Endodermal cell (in vitro differentiated cells): ENCODE data around the gene MIEF1. TPM values are rescaled to one million over a fixed set of nuclear protein-coding genes. Genes with fewer than 3 reads are reported as not detected.

Experiments
- DNase-seq: peaks from one replicate; pipeline ENCODE4 v3.0.0-alpha.2; 2017
- H3K27ac ChIP-seq: 2 replicates; pipeline ENCODE4 v1.5.1; 2013; ENCODE audit warnings: mild to moderate bottlenecking, low read depth, low read length, moderate library complexity
- H3K27me3 ChIP-seq: 2 replicates; pipeline ENCODE4 v1.6.1; 2013; ENCODE audit warnings: mild to moderate bottlenecking, low read length, moderate library complexity; ENCODE audit not compliant: insufficient read depth, control insufficient read depth, poor library complexity, severe bottlenecking
- H3K36me3 ChIP-seq: 2 replicates; pipeline ENCODE4 v1.7.0; 2013; ENCODE audit warnings: mild to moderate bottlenecking, low read length, moderate library complexity; ENCODE audit not compliant: control insufficient read depth, insufficient read depth
- H3K4me1 ChIP-seq: one replicate; pipeline ENCODE4 v1.7.0; 2013; ENCODE audit warnings: low read length; ENCODE audit not compliant: control insufficient read depth, insufficient read depth
- H3K4me3 ChIP-seq: 2 replicates; pipeline ENCODE4 v1.5.1; 2013; ENCODE audit warnings: mild to moderate bottlenecking, low read length, moderate library complexity
- H3K9ac ChIP-seq: 2 replicates; pipeline ENCODE4 v1.6.1; 2013; ENCODE audit warnings: mild to moderate bottlenecking, low read length, moderate library complexity; ENCODE audit not compliant: poor library complexity, severe bottlenecking; ENCODE audit errors: extremely low read depth
- H3K9me3 ChIP-seq: 2 replicates; pipeline ENCODE4 v1.6.1; 2013; ENCODE audit warnings: mild to moderate bottlenecking, low read length, moderate library complexity; ENCODE audit not compliant: control insufficient read depth
- H3K27ac Mint-ChIP-seq: 2 replicates; pipeline ENCODE4 v1.8.0; 2020; ENCODE audit warnings: mixed read lengths
- H3K27me3 Mint-ChIP-seq: 2 replicates; pipeline ENCODE4 v1.8.0; 2021; ENCODE audit warnings: mild to moderate bottlenecking, mixed read lengths; ENCODE audit not compliant: insufficient read depth
- H3K36me3 Mint-ChIP-seq: 2 replicates; pipeline ENCODE4 v1.8.0; 2020; ENCODE audit warnings: low read depth, mixed read lengths
- H3K4me1 Mint-ChIP-seq: 2 replicates; pipeline ENCODE4 v1.8.0; 2020; ENCODE audit warnings: mixed read lengths
- H3K4me3 Mint-ChIP-seq: 2 replicates; pipeline ENCODE4 v1.8.0; 2020; ENCODE audit warnings: mild to moderate bottlenecking, moderate library complexity, mixed read lengths
- H3K9me3 Mint-ChIP-seq: 2 replicates; pipeline ENCODE4 v1.8.0; 2020; ENCODE audit warnings: mild to moderate bottlenecking, mixed read lengths
- CTCF ChIP-seq: fragments of 200-600 bp; sonication (generic); conservative IDR thresholded peaks from 2 replicates; pipeline ENCODE4 v1.5.0; 2021; ENCODE audit warnings: antibody characterized with exemption, mild to moderate bottlenecking
- WGBS, 2 experiments: methylation state at CpG; one replicate each; pipeline versions ENCODE4 v1.1.5 to v1.1.7; 2013; ENCODE audit warnings: missing lambda C conversion rate in 2 of 2, mixed read lengths in 1 of 2; ENCODE audit not compliant: insufficient coverage in 1 of 2, insufficient read length in 1 of 2; 5-methylcytosine and 5-hydroxymethylcytosine counted together
- total RNA-seq, 2 donors: library from RNA; stranded (reverse); fragmentation: NEBNext Ultra II Directional in 1 of 2; extraction: Animal tissue kit (Norgen Biotek cat#: 25700) in 1 of 2; gene quantifications; 2 replicates in 1 of 2; 3 replicates in 1 of 2; pipeline ENCODE4 v1.2.1, GENCODE V29; 2021

MIEF1 gene
- total RNA-seq, 2 donors from 2014 or later = 36.0 to 43.3 TPM

- 75 to 80% methylated on average over 2 to 3 of the region's 3 CpGs for WGBS, 2 experiments
- Mint-ChIP-seq H3K4me3 (no peak overlapping the region), H3K27ac (no peak overlapping the region), H3K4me1 (peaks cover 25% of the 10 kb centered on the region), H3K36me3 (no peaks in the 10 kb centered on the region), H3K27me3 (no peaks in the 10 kb centered on the region), H3K9me3 (no peaks in the 10 kb centered on the region)
- no peaks in the 10 kb centered on the region for H3K9me3 ChIP-seq
- no peak overlapping the region for H3K4me3 ChIP-seq
- H3K9ac ChIP-seq = no peak overlapping the region
- H3K27ac ChIP-seq = peak overlapping the region; percentile 18
- no peaks in the 10 kb centered on the region for H3K36me3 ChIP-seq
- no peak for DNase-seq
- H3K4me1 ChIP-seq = peaks cover 31% of the 10 kb centered on the region
- no peaks in the 10 kb centered on the region for H3K27me3 ChIP-seq
- no peak for TF ChIP-seq CTCF
Observed at GRCh38 chr22:39475902-39476301, 26.2 kb upstream of the MIEF1 start.

- Mint-ChIP-seq H3K27ac (no peak overlapping the region), H3K4me3 (no peak overlapping the region), H3K27me3 (no peaks in the 10 kb centered on the region), H3K36me3 (no peaks in the 10 kb centered on the region), H3K4me1 (peaks cover 18% of the 10 kb centered on the region), H3K9me3 (no peaks in the 10 kb centered on the region)
- WGBS, 2 experiments = 85 to 87% methylated on average over 12 to 13 of the region's 13 CpGs
- no peak overlapping the region for H3K9ac ChIP-seq
- H3K27ac ChIP-seq = no peak overlapping the region
- H3K36me3 ChIP-seq = no peaks in the 10 kb centered on the region
- TF ChIP-seq CTCF = no peak
- no peaks in the 10 kb centered on the region for H3K27me3 ChIP-seq
- no peak for DNase-seq
- no peak overlapping the region for H3K4me3 ChIP-seq
- H3K9me3 ChIP-seq = no peaks in the 10 kb centered on the region
- H3K4me1 ChIP-seq = peaks cover 23% of the 10 kb centered on the region
Observed at GRCh38 chr22:39476664-39477063, 25.4 kb upstream of the MIEF1 start.

- no peak for TF ChIP-seq CTCF
- peaks cover 18% of the 10 kb centered on the region for H3K4me1 ChIP-seq
- no peaks in the 10 kb centered on the region for H3K27me3 ChIP-seq
- H3K9me3 ChIP-seq = no peaks in the 10 kb centered on the region
- Mint-ChIP-seq H3K4me1 (peaks cover 13% of the 10 kb centered on the region), H3K4me3 (no peak overlapping the region), H3K27ac (no peak overlapping the region), H3K36me3 (no peaks in the 10 kb centered on the region), H3K27me3 (no peaks in the 10 kb centered on the region), H3K9me3 (no peaks in the 10 kb centered on the region)
- H3K4me3 ChIP-seq = no peak overlapping the region
- no peak overlapping the region for H3K27ac ChIP-seq
- DNase-seq = no peak
- H3K9ac ChIP-seq = no peak overlapping the region
- H3K36me3 ChIP-seq = no peaks in the 10 kb centered on the region
- WGBS, 2 experiments = 87 to 89% methylated on average over 6 to 9 of the region's 9 CpGs
Observed at GRCh38 chr22:39477542-39477941, 24.5 kb upstream of the MIEF1 start.
